HUDEP-2 (cell line): Measurements from ENCODE around the gene NPEPL1.
"Not testable (repeated sequence)": the region's sequence is repeated elsewhere in the genome, so short reads cannot be mapped to it uniquely, and the experiment has no call there.

ENCODE experiments used
- DNase-seq, 76 experiments: peaks; one replicate each; lab custom pipeline; 2025; ENCODE audit not compliant: unreplicated experiment in 76 of 76; lab: John Stamatoyannopoulos, UW

NPEPL1 gene

DNA sequence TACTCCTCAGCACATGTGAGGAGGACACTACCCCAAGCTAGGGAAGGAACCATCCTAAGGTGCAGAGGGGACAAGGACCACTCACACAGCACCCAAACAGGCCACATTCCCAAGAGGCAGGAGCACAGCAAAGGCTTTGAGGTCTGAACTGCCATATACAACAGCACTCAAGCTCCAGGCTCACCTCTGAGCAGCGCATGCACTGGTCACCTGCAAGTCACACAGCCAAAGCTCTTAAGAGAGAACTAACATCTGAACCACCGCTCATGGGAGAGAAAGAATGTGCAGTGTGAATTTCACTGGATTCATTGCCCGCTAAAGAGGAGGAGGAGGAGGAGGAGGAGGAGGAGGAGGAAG, 31.0 kb downstream of the NPEPL1 start:
- no peak for DNase-seq

GRCh38 chr20:58726156-58726555, 33.6 kb downstream of the NPEPL1 start:
- not testable (repeated sequence) for DNase-seq

DNA sequence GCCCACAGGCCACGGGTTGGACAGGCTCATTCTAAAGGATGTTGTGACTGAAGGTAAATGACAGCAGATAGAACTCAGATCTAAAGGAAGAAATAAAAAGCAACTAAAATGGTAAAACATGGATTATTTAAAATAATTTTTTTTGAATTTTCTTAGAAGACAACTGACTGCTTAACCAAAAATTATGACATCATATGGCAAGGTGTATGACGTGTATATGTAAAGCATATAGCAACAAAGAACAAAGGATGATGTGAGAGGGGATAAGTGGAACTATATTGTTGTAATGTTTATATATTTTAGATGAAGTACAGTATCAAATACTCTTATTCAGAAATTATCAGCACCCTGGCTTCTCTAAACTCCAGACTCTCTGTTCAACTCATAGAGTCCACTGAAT, 38.6 kb downstream of the NPEPL1 start:
- no peak for DNase-seq

DNA sequence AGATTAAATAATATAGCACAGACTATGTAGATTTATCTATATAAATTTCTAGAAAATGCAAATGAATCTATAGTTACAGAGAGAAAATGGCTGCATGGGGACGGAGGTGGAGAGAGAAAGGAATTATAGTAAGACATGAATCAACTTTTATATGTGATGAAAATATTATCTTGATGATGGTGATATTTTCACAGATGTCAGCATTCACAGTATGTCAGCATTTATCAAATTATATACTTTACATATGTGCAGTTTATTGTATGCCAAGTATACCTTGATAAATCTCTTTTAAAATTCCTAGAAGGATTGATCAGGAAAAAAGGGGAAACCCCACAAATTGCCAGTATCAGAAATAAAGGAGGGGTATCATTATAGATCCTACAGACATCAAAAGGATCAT, 44.6 kb downstream of the NPEPL1 start:
- DNase-seq, result no peak

DNA sequence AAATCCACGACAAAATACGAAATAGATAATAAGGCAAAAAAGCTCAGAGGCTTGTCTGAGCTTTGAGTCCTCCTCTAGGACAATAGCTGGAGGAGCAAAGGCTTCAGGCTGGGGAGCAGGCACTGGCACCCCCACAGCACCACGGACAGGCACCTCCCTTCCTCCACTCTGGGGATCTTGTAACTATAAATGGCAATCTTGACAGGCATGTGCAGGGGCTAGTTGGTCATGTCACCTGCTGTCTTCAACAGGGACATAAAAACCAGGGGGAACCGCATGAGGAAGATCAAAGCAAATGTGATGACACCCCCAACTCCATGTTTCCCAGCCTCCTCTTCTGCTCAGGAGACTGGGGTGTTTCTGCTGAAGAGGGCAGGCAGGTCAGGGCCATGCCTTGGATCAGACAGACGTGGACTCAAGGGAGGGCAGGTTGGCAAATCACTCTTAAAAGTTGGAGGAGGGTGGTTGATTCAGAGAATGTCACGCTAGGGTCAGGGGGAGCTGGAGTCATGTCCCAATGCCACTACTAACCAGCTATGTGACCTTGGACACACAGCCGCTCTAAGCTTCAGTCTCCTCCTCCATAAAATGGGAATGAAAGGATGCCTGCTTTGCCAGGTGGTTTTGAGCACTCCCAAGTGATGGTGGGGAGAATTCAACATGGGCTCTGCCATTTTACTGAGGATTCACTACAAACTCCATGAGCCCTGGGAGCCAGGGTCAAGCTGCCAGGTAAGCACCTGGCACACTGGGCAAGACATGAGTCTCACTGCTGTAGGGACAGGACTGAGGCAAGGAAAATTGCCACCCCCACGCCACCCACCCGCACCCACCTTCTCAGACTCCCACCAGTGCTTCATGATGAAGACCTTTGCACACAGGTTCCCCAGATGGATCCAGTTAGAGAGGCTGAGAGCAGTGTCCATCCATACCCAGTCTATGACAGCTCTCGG, 48.0 kb downstream of the NPEPL1 start:
- no peak for DNase-seq

DNA sequence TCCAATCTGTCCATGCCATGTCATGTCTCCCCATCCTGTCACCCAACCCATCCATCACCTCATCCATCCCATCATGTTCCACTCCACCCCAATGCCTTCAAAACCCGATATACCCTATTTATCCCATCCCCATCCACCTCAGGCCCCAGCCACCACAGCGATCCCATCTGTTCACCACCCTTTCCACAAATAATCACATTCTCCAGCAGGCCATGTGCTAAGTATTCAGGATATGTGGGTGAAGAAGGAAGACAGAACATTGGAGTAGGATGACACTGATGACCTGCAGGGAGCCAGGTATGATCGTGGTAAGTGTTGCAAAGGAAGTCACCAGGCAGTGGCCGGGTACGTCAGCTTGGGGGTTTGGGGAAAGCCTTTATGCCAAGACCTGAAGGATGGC, 48.8 kb downstream of the NPEPL1 start:
- DNase-seq, result no peak

- no peak for DNase-seq
Measured at GRCh38 chr20:58742668-58743566, 50.3 kb downstream of the NPEPL1 start.

DNA sequence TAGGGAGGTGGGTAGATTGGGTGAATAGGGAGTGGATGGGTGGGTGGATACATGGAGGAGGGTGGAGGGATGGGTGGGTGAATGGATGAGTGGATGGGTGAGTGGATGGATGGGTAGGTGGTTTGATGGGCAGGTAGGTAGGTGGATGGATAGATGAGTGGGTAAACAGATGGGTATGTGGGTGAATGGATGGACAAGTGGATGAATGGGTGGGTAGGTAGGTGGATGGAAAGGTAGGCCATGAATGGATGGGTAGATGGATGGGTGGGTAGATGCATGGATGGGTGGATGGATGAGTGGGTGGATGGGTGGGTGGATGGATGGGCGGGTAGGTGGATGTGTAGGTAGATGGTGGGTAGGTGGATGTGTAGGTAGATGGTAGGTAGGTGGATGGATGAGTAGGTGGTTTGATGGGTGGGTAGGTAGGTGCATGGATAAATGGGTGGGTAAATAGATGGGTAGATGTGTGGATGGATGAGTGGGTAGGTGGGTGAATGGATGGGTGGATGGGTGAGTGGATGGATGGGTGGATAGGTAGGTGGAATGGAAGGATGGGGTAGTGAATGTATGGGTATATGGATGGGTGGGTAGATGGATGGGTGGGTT, 51.4 kb downstream of the NPEPL1 start:
- no peak for DNase-seq

DNA sequence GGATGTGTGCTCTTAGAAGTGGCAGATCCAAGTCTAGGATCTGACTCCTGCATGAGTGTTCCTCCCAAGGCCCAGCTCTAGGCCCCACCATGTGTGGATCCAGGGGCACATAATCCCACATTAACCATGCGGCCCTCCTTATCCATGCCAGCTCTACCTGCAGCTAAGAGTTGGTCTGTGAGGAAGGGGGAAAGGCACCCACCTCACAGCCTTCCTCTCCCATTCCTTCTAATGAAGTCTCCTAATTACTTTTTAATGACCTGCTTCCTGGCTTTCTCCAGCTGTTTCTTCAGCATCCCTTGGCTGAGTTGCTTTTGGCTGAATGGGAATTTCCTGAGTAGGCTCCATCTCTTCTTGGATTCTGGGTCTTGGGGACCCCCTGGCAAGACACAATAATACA, 52.2 kb downstream of the NPEPL1 start:
- no peak for DNase-seq

GRCh38 chr20:58745391-58745790, 52.8 kb downstream of the NPEPL1 start:
- DNase-seq, result no peak

- DNase-seq, result no peak
Measured at GRCh38 chr20:58746620-58747019, 54.0 kb downstream of the NPEPL1 start.

- no peak for DNase-seq
Measured at GRCh38 chr20:58747211-58747610, 54.6 kb downstream of the NPEPL1 start.

GRCh38 chr20:58748618-58749017, 56.0 kb downstream of the NPEPL1 start:
- DNase-seq, result no peak

- DNase-seq, result no peak
Measured at GRCh38 chr20:58749098-58749769, 56.6 kb downstream of the NPEPL1 start.

GRCh38 chr20:58749979-58750378, 57.4 kb downstream of the NPEPL1 start:
- no peak for DNase-seq

DNA sequence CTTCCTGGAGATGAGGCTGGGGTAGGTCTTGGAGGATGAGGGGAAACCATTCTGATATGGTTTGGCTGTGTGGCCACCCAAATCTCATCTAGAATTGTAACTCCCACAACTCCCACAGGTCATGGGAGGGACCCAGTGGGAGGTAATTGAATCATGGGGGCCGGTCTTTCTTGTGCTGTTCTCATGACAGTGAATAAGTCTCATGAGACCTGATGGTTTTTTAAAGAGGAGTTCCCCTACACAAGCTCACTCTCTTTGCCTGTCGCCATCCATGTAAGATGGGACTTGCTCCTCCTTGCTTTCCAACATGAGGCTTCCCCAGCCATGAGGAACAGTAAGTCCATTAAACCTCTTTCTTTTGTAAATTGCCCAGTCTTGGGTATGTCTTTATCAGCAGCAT, 58.1 kb downstream of the NPEPL1 start:
- DNase-seq, result not testable (repeated sequence)

GRCh38 chr20:58751979-58752378, 59.4 kb downstream of the NPEPL1 start:
- DNase-seq, result no peak

GRCh38 chr20:58752565-58752964, 60.0 kb downstream of the NPEPL1 start:
- DNase-seq, result no peak

- no peak for DNase-seq
Measured at GRCh38 chr20:58753267-58753921, 60.8 kb downstream of the NPEPL1 start.

DNA sequence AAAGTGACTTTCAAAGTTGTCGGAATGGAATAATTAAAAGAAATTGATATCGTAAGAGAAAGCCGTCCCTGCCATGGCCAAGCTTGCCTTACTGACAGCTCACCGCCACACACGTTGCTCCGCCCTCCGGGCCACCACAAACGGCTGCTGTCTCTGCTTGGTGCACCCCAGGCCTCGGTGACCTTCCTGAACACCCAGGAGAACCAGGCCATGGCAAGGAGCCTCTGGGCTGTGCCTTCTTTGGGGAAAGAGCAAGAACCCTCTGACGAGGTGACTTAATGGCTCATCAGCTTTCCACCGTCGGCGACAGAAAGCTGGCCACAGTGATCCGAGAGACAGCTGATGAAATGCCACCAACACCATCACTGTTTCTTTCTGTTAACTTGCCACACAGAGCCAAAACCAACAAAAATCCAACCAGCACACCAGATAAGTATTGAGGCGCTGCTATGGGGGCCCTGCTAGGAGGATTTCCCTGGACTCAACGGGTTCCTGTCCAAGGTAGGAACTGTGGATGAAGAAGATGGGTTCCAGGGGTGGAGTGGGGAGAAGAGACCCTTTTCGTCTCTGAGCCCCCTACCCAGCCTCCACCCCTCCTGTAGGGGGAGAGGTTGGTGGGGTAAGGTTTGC, 61.4 kb downstream of the NPEPL1 start:
- no peak for DNase-seq
